PFSK-1 (cell line): ENCODE data around the gene NGFR.

ENCODE experiments used
- FOXP2 ChIP-seq: optimal IDR thresholded peaks from 2 replicates; pipeline ENCODE3; 2011; ENCODE audit warnings: borderline replicate concordance, control low read depth, inconsistent platforms; ENCODE audit not compliant: insufficient read depth; ENCODE audit errors: extremely low read length, extremely low read depth
- POLR2AphosphoS5 ChIP-seq: IDR thresholded peaks from 2 replicates; pipeline ENCODE4 v1.6.1; 2012; ENCODE audit warnings: low read depth, mild to moderate bottlenecking, control low read depth, low read length, moderate library complexity
- REST ChIP-seq, 2 experiments: IDR thresholded peaks; 2 replicates each; pipeline versions ENCODE4 v1.6.1 to v1.8.0; 2011 to 2012; ENCODE audit warnings: low read depth in 2 of 2, low read length in 2 of 2, control low read depth in 1 of 2, inconsistent platforms in 1 of 2, mild to moderate bottlenecking in 1 of 2, moderate library complexity in 1 of 2; ENCODE audit not compliant: insufficient read depth in 1 of 2
- SIN3A ChIP-seq: IDR thresholded peaks from 2 replicates; pipeline ENCODE4 v1.6.1; 2012; ENCODE audit warnings: mild to moderate bottlenecking, low read length, moderate library complexity, borderline replicate concordance; ENCODE audit not compliant: insufficient read depth
- TAF1 ChIP-seq: IDR thresholded peaks from 2 replicates; pipeline ENCODE4 v1.6.1; 2012; ENCODE audit warnings: low read length, control low read depth, borderline replicate concordance; ENCODE audit not compliant: insufficient read depth

The NGFR gene

GRCh38 chr17:49522357-49522890, 27.3 kb downstream of the NGFR start:
- TF ChIP-seq FOXP2 (no peak), REST (IDR thresholded peaks at IDR 0.05; ENCODE audit: insufficient read depth in 1 of 2, low read depth in 2 of 2, low read length in 2 of 2) (no peak), TAF1 (no peak), SIN3A (no peak), POLR2AphosphoS5 (no peak)

DNA sequence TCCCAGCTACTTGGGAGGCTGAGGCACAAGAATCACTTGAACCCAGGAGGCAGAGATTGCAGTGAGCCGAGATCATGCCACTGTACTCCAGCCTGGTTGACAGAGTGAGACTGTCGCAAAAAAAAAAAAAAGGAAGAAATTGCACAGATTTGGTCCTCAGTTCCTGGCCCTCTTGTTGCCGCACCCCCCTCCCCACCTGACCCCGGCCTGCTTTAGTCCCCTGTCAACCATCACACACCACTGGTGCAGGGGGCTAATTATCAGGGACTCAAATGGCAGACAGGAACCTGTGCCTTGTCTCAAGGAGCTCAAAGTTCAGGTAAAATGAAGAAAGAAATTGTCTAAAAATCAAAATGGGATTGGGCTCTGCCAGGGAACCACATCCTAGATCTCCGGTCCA, 28.1 kb downstream of the NGFR start:
- TF ChIP-seq REST (IDR thresholded peaks at IDR 0.05; ENCODE audit: insufficient read depth in 1 of 2, low read depth in 2 of 2, low read length in 2 of 2) (no peak), TAF1 (no peak), POLR2AphosphoS5 (no peak), FOXP2 (no peak), SIN3A (no peak)

GRCh38 chr17:49523706-49524472, 28.8 kb downstream of the NGFR start:
- no peak for TF ChIP-seq FOXP2
- TF ChIP-seq REST (IDR thresholded peaks at IDR 0.05; ENCODE audit: insufficient read depth in 1 of 2, low read depth in 2 of 2, low read length in 2 of 2): no peak
- TF ChIP-seq POLR2AphosphoS5: no peak
- TF ChIP-seq TAF1: no peak
- TF ChIP-seq SIN3A: no peak

DNA sequence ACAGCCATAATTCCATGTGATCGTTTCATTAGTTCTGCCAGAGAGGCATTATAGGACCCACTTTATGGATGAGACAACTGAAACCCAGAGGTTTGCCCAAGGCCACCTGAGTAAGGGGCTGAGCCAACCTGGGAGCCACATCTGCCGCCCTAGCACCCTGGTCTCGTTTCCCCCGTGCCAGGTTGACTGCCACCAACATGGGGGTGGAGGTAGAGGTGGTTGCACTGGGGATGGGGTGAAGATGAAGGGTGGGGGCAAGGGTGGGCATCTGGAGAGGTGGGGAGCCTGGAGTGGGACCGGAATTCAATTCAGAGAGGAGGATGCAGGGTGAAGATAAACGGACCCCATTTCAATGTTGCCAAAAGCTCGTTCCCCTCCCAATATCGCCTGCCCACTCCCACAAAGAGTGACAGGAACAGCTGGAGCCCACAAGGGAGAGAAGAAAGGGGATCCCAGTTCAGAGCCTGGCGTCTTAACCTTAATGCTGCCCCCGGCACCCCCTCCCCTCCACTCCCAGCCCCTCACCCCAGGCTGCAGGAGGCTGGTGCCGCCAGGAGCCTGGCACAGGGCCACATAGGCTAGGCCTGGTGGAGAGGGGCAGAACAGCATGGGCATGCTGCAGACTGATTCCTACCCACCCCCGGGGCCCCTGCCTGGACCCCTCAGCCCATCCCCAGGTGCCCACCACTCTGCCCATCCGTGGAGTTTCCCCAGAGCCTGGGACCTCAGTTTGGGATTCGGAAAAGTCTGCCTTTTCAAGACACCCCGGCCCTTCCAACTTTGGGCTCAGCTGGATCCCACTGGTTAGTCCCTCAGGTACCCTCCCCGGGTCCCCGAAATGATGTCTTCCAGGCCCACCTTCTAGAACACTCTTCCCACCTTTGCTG, 29.6 kb downstream of the NGFR start:
- TF ChIP-seq SIN3A (no peak), POLR2AphosphoS5 (no peak), REST (IDR thresholded peaks at IDR 0.05; ENCODE audit: insufficient read depth in 1 of 2, low read depth in 2 of 2, low read length in 2 of 2) (no peak), FOXP2 (no peak), TAF1 (no peak)
